Measurements from ENCODE around the gene CREBBP. TPM values are rescaled to one million over a fixed set of nuclear protein-coding genes. Genes with fewer than 3 reads are reported as not detected.

The CREBBP gene
- total RNA-seq, 1 experiment from 2014 or later = 23.3 TPM

DNA sequence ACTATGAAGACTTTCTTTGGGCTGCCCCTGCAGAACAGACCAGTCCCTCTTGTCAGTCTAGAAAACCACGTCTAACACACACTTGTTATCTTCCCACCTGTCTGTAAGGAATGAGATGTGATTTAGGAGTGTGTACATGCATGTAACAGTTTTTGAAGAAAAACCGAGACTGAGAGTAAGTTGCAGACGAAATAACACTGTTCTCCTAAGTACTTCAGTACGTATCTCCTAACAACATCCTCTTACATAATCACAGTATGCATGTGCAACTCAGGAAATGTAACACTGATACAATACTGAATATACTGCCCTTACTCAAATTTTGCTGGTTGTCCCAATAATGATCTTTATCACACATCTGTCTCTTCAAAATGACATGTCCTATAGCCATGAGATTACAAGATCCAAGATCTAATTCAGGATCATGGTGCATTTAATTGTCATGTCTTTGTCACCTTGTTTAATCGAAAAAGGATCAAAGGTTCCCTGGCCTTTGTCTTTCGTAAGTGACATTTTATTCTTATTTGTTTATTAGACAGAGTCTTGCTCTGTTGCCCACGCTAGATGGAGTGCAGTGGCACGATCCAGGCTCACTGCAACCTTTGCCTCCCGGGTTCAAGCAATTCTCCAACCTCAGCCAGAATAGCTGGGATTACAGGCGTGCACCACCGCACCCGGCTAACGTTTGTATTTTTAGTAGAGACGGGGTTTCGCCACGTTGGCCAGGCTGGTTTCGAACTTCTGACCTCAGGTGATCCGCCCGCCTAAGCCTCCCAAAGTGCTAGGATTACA is 25.6 kb downstream of the CREBBP start:
- H3K4me1 ChIP-seq = peaks cover 12% of the 10 kb centered on the region
- H3K36me3 ChIP-seq = peaks cover 12% of the 10 kb centered on the region; the same call in 1 of the 2 replicates
- no peaks in the 10 kb centered on the region for H3K9me3 ChIP-seq (replicated peaks)
- no peak overlapping the region for H3K4me3 ChIP-seq
- no peak overlapping the region for H3K27ac ChIP-seq
- no peaks in the 10 kb centered on the region for H3K27me3 ChIP-seq
- DNase-seq = no peak

GRCh38 chr16:3850544-3850899 is 30.0 kb downstream of the CREBBP start:
- no peak overlapping the region for H3K4me3 ChIP-seq

GRCh38 chr16:3849751-3850543 is 30.6 kb downstream of the CREBBP start:
- Histone ChIP-seq H3K4me1 (no peaks in the 10 kb centered on the region), H3K4me3 (no peak overlapping the region), H3K36me3 (peaks cover 32% of the 10 kb centered on the region; the same call in 1 of the 2 replicates), H3K27ac (no peak overlapping the region), H3K9me3 (replicated peaks) (no peaks in the 10 kb centered on the region), H3K27me3 (no peaks in the 10 kb centered on the region)
- no peak for DNase-seq

More at GRCh38 chr16:3850544-3850899, 30.0 kb downstream of the CREBBP start:
- H3K9me3 ChIP-seq (replicated peaks) = no peaks in the 10 kb centered on the region
- no peaks in the 10 kb centered on the region for H3K27me3 ChIP-seq
- H3K4me1 ChIP-seq = no peaks in the 10 kb centered on the region
- DNase-seq = no peak
- no peak overlapping the region for H3K27ac ChIP-seq
- H3K36me3 ChIP-seq = peaks cover 31% of the 10 kb centered on the region; the same call in 1 of the 2 replicates

GRCh38 chr16:3846595-3847091 is 33.9 kb downstream of the CREBBP start:
- Histone ChIP-seq H3K4me3 (no peak overlapping the region), H3K27me3 (no peaks in the 10 kb centered on the region), H3K27ac (no peak overlapping the region), H3K36me3 (peaks cover 30% of the 10 kb centered on the region; the same call in 1 of the 2 replicates), H3K9me3 (replicated peaks) (no peaks in the 10 kb centered on the region), H3K4me1 (no peaks in the 10 kb centered on the region)
- DNase-seq = no peak

- Histone ChIP-seq H3K27ac (no peak overlapping the region), H3K4me1 (no peaks in the 10 kb centered on the region), H3K9me3 (replicated peaks) (no peaks in the 10 kb centered on the region), H3K36me3 (peaks cover 30% of the 10 kb centered on the region; the same call in 1 of the 2 replicates), H3K4me3 (no peak overlapping the region), H3K27me3 (no peaks in the 10 kb centered on the region)
- DNase-seq = no peak
Measured at GRCh38 chr16:3846087-3846486, 34.4 kb downstream of the CREBBP start.

GRCh38 chr16:3842994-3843393 is 37.5 kb downstream of the CREBBP start:
- Histone ChIP-seq H3K27me3 (no peaks in the 10 kb centered on the region), H3K4me1 (no peaks in the 10 kb centered on the region), H3K4me3 (no peak overlapping the region), H3K36me3 (peaks cover 13% of the 10 kb centered on the region; the same call in 1 of the 2 replicates), H3K27ac (no peak overlapping the region), H3K9me3 (replicated peaks) (no peaks in the 10 kb centered on the region)
- no peak for DNase-seq

GRCh38 chr16:3841729-3842508 is 38.6 kb downstream of the CREBBP start:
- DNase-seq = no peak
- peaks cover 11% of the 10 kb centered on the region; the same call in 1 of the 2 replicates for H3K36me3 ChIP-seq
- no peaks in the 10 kb centered on the region for H3K9me3 ChIP-seq (replicated peaks)
- no peak overlapping the region for H3K27ac ChIP-seq
- no peaks in the 10 kb centered on the region for H3K27me3 ChIP-seq
- no peak overlapping the region for H3K4me3 ChIP-seq
- no peaks in the 10 kb centered on the region for H3K4me1 ChIP-seq

DNA sequence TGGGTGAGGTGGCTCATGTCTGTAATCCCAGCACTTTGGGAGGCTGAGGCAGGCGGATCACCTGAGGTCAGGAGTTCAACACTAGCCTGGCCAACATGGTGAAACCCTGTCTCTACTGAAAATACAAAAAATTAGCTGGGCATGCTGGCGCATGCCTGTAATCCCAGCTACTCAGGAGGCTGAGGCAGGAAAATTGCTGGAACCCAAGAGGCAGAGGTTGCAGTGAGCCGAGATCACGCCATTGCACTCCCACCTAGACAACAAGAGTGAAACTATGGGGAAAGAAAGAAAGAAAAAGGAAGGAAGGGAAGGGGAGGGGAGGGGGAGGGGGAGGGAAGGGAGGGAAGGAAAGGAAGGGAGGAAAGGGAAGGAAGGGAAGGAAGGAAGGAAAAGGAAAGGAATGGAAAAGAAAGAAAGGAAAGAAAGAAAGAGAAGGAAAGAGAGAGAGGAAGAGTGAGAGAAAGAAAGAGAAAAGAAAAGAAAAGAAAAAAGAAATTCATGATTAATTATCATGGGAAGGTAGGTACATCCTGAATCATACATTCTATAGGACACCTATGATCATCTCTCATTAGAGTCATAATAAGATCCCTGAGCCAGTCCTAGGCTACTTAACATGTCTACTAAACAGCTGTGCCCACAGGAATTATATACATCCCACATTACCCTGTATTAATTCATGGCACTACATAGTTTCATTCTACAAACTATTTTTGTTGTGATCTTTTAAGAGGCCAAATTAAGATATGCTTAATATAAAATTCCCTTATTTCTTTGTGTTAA is 40.9 kb downstream of the CREBBP start:
- DNase-seq = no peak
- no peaks in the 10 kb centered on the region for H3K4me1 ChIP-seq

GRCh38 chr16:3838600-3839401 is 41.7 kb downstream of the CREBBP start:
- H3K4me3 ChIP-seq = no peak overlapping the region
- no peaks in the 10 kb centered on the region for H3K4me1 ChIP-seq
- no peak overlapping the region for H3K27ac ChIP-seq
- peaks cover 5% of the 10 kb centered on the region for H3K36me3 ChIP-seq
- DNase-seq = no peak
- H3K9me3 ChIP-seq (replicated peaks) = no peaks in the 10 kb centered on the region
- no peaks in the 10 kb centered on the region for H3K27me3 ChIP-seq

More for the DNA sequence above, 40.9 kb downstream of the CREBBP start:
- Histone ChIP-seq H3K27me3 (no peaks in the 10 kb centered on the region), H3K4me3 (no peak overlapping the region), H3K36me3 (peaks cover 5% of the 10 kb centered on the region; the same call in 1 of the 2 replicates), H3K9me3 (replicated peaks) (no peaks in the 10 kb centered on the region), H3K27ac (no peak overlapping the region)

DNA sequence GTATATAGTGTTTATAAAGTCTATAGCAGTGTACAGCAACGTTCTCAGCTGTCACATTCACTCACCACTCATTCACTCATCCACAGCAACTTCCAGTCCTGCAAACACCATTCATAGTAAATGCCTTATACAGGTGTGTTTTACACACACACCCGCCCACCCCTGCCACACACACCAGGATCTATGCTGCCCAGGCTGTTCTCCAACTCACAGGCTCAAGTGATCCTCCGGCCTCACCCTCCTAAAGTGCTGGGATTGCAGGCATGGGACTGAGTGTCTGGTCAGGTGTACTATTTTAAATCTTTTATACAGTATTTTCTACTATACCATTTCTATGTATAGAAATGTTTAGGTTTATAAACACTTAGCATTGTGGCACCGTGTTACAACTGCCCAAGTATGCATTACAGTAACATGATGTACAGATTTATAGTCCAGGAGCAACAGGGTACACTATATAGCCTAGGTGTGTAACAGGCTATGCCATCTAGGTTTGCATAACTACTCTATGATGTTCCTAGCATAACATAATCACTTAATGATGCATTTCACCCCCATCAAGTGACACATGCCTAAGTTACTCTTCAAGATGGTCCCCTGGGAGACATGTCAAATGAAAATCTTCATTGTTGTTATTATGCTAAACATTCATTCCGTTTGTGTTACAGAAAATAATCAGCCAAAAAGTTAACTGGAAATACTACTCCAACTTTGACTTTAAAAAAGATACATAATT is 42.5 kb downstream of the CREBBP start:
- Histone ChIP-seq H3K27me3 (no peaks in the 10 kb centered on the region), H3K4me3 (no peak overlapping the region), H3K27ac (no peak overlapping the region), H3K9me3 (replicated peaks) (no peaks in the 10 kb centered on the region), H3K36me3 (peaks cover 5% of the 10 kb centered on the region), H3K4me1 (no peaks in the 10 kb centered on the region)
- DNase-seq = no peak

- Histone ChIP-seq H3K27me3 (no peaks in the 10 kb centered on the region), H3K36me3 (peaks cover 5% of the 10 kb centered on the region), H3K4me3 (no peak overlapping the region), H3K9me3 (replicated peaks) (no peaks in the 10 kb centered on the region; the same call in 1 of the 2 replicates), H3K4me1 (no peaks in the 10 kb centered on the region), H3K27ac (no peak overlapping the region)
- no peak for DNase-seq
Measured at GRCh38 chr16:3836641-3837040, 43.9 kb downstream of the CREBBP start.

GRCh38 chr16:3835089-3835602 is 45.4 kb downstream of the CREBBP start:
- no peaks in the 10 kb centered on the region for H3K27me3 ChIP-seq
- peaks cover 5% of the 10 kb centered on the region for H3K36me3 ChIP-seq
- H3K4me1 ChIP-seq = no peaks in the 10 kb centered on the region
- no peak overlapping the region for H3K4me3 ChIP-seq
- no peak overlapping the region for H3K27ac ChIP-seq
- DNase-seq = no peak
- H3K9me3 ChIP-seq (replicated peaks) = no peaks in the 10 kb centered on the region; the same call in 1 of the 2 replicates
